HG03342 (cell line): ENCODE measurements around the gene GFER.
"Not testable (repeated sequence)": the region's sequence is repeated elsewhere in the genome, so short reads cannot be mapped to it uniquely, and the experiment has no call there.

Experiments used
- ATAC-seq: cut with Tn5 transposase; IDR thresholded peaks from one replicate; pipeline ENCODE4 v1.9.1; 2021; ENCODE audit warnings: mild to moderate bottlenecking, moderate library complexity; ENCODE audit not compliant: unreplicated experiment

The GFER gene

GRCh38 chr16:2004795-2005517 lies 21.0 kb downstream of the GFER start:
- ATAC-seq, result no peak

GRCh38 chr16:2005646-2006045 lies 21.7 kb downstream of the GFER start:
- ATAC-seq, result no peak

GRCh38 chr16:2006317-2006716 lies 22.3 kb downstream of the GFER start:
- no peak for ATAC-seq

- ATAC-seq, result no peak
These were observed 23.3 kb downstream of the GFER start for GRCh38 chr16:2007081-2007836.

- ATAC-seq, result no peak
These were observed 24.1 kb downstream of the GFER start for GRCh38 chr16:2008009-2008526.

- ATAC-seq, result no peak
These were observed 24.7 kb downstream of the GFER start for GRCh38 chr16:2008631-2009163.

- peak; percentile 33 for ATAC-seq
These were observed 25.2 kb downstream of the GFER start for GRCh38 chr16:2009164-2009711.

GRCh38 chr16:2009791-2010510 lies 26.0 kb downstream of the GFER start, which contains the start of gene ZNF598:
Gene ZNF598, minus strand, starts transcription at chr16:2009821.
- ATAC-seq, result peak; percentile 85

- ATAC-seq, result not testable (repeated sequence)
These were observed 27.7 kb downstream of the GFER start for GRCh38 chr16:2011726-2012125.

- ATAC-seq, result no peak
These were observed 29.5 kb downstream of the GFER start for GRCh38 chr16:2013527-2013926.

- no peak for ATAC-seq
These were observed 31.3 kb downstream of the GFER start for GRCh38 chr16:2015117-2015946.

GRCh38 chr16:2015947-2016208 lies 31.9 kb downstream of the GFER start:
- no peak for ATAC-seq

- ATAC-seq, result no peak
These were observed 32.5 kb downstream of the GFER start for GRCh38 chr16:2016407-2016922.

- no peak for ATAC-seq
These were observed 35.5 kb downstream of the GFER start, which contains the start of gene NPW for GRCh38 chr16:2019518-2019920. Gene NPW, plus strand, starts transcription at chr16:2019785.

GRCh38 chr16:2019921-2020831 lies 36.2 kb downstream of the GFER start:
- no peak for ATAC-seq

GRCh38 chr16:2022723-2023091 lies 38.7 kb downstream of the GFER start:
- ATAC-seq, result peak; percentile 17

GRCh38 chr16:2023092-2024031 lies 39.4 kb downstream of the GFER start:
- ATAC-seq, result peak; percentile 72

- no peak for ATAC-seq
These were observed 40.0 kb downstream of the GFER start for GRCh38 chr16:2024032-2024420.
